Tibial artery (tissue), 4 donors: Measurements from ENCODE around the gene GLI3.

ENCODE experiments used
- DNase-seq, 2 donors: peaks; one replicate each; pipeline ENCODE4 v3.0.0-alpha.2; 2019
- H3K27ac ChIP-seq, 2 donors: fragments of 200-600 bp; sonication (generic) in 1 of 2; 1 replicate in 1 of 2; 2 replicates in 1 of 2; pipeline ENCODE4 v1.5.1; 2018 to 2019; ENCODE audit warnings: mild to moderate bottlenecking in 1 of 2
- H3K27me3 ChIP-seq, 2 donors: fragments of 200-600 bp; sonication (generic) in 1 of 2; one replicate each; pipeline versions ENCODE4 v1.5.1 to v1.6.0; 2016 to 2019
- H3K36me3 ChIP-seq, 3 donors: fragments of 200-600 bp; sonication (generic) in 2 of 3; one replicate each; pipeline ENCODE4 v1.5.1; 2016 to 2019; ENCODE audit warnings: mild to moderate bottlenecking in 2 of 3
- H3K4me1 ChIP-seq, 4 donors: fragments of 200-600 bp; sonication (generic) in 2 of 4; 1 replicate in 3 of 4; 2 replicates in 1 of 4; pipeline ENCODE4 v1.5.1; 2016 to 2019
- H3K4me3 ChIP-seq, 2 donors: fragments of 200-600 bp; sonication (generic) in 1 of 2; 1 replicate in 1 of 2; 2 replicates in 1 of 2; pipeline ENCODE4 v1.5.1; 2018 to 2019; ENCODE audit warnings: mild to moderate bottlenecking in 2 of 2
- H3K9me3 ChIP-seq, 3 donors: fragments of 200-600 bp; sonication (generic) in 1 of 3; one replicate each; pipeline ENCODE4 v1.5.1; 2016 to 2019
- CTCF ChIP-seq, 2 experiments: fragments of 200-600 bp in 1 of 2; fragments of 450-650 bp in 1 of 2; IDR thresholded peaks; one replicate each; pipeline ENCODE4 v1.5.1; 2017 to 2019; ENCODE audit warnings: antibody characterized with exemption in 2 of 2, mild to moderate bottlenecking in 1 of 2, moderate library complexity in 1 of 2
- intact Hi-C: fragments of 100-400 bp; cut with DNase I; formaldehyde crosslinking; loops from one replicate; pipeline ENCODE4 v1.15.0; 2023; ENCODE audit warnings: low total_unique reads

The GLI3 gene

GRCh38 chr7:42068554-42069280 is 168.3 kb downstream of the GLI3 start:
- DNase-seq, result no peak
- H3K4me3 ChIP-seq, result no peak overlapping the region
- TF ChIP-seq CTCF (IDR thresholded peaks at IDR 0.05), result no peak
- peaks cover 0 to 4% (median 0%) of the 10 kb centered on the region in 4 donors for H3K4me1 ChIP-seq
- H3K27me3 ChIP-seq, result no peaks in the 10 kb centered on the region
- no peak overlapping the region for H3K27ac ChIP-seq
- H3K36me3 ChIP-seq, result no peaks in the 10 kb centered on the region
- H3K9me3 ChIP-seq, result no peaks in the 10 kb centered on the region
- intact Hi-C loops, result no loop called here

- no peak for TF ChIP-seq CTCF (IDR thresholded peaks at IDR 0.05)
- H3K4me1 ChIP-seq, result peaks cover 0 to 4% (median 0%) of the 10 kb centered on the region in 4 donors
- H3K9me3 ChIP-seq, result no peaks in the 10 kb centered on the region
- no peak overlapping the region for H3K4me3 ChIP-seq
- H3K36me3 ChIP-seq, result no peaks in the 10 kb centered on the region
- intact Hi-C loops, result no loop called here
- no peaks in the 10 kb centered on the region for H3K27me3 ChIP-seq
- H3K27ac ChIP-seq, result no peak overlapping the region
- DNase-seq, result no peak
These were observed 171.1 kb downstream of the GLI3 start for GRCh38 chr7:42065942-42066341.

GRCh38 chr7:42065015-42065414 is 172.0 kb downstream of the GLI3 start:
- no peaks in the 10 kb centered on the region for H3K9me3 ChIP-seq
- H3K36me3 ChIP-seq, result no peaks in the 10 kb centered on the region
- no peaks in the 10 kb centered on the region for H3K27me3 ChIP-seq
- H3K4me3 ChIP-seq, result no peak overlapping the region
- intact Hi-C loops, result no loop called here
- H3K4me1 ChIP-seq, result peaks cover 0 to 4% (median 0%) of the 10 kb centered on the region in 4 donors
- no peak overlapping the region for H3K27ac ChIP-seq
- TF ChIP-seq CTCF (IDR thresholded peaks at IDR 0.05), result no peak
- DNase-seq, result no peak

GRCh38 chr7:42064534-42064933 is 172.5 kb downstream of the GLI3 start:
- no peaks in the 10 kb centered on the region for H3K9me3 ChIP-seq
- no peak for TF ChIP-seq CTCF (IDR thresholded peaks at IDR 0.05)
- intact Hi-C loops, result no loop called here

GRCh38 chr7:42059275-42059674 is 177.7 kb downstream of the GLI3 start:
- TF ChIP-seq CTCF (IDR thresholded peaks at IDR 0.05), result no peak
- H3K27ac ChIP-seq, result no peak overlapping the region
- DNase-seq, result no peak
- H3K4me3 ChIP-seq, result no peak overlapping the region
- no peaks in the 10 kb centered on the region for H3K4me1 ChIP-seq
- intact Hi-C loops, result no loop called here
- H3K36me3 ChIP-seq, result no peaks in the 10 kb centered on the region
- no peaks in the 10 kb centered on the region for H3K9me3 ChIP-seq
- no peaks in the 10 kb centered on the region for H3K27me3 ChIP-seq

More at GRCh38 chr7:42064534-42064933, 172.5 kb downstream of the GLI3 start:
- DNase-seq, result no peak
- no peaks in the 10 kb centered on the region for H3K27me3 ChIP-seq
- no peak overlapping the region for H3K4me3 ChIP-seq
- no peak overlapping the region for H3K27ac ChIP-seq
- H3K36me3 ChIP-seq, result no peaks in the 10 kb centered on the region
- peaks cover 0 to 4% (median 0%) of the 10 kb centered on the region in 4 donors for H3K4me1 ChIP-seq
